Measurements from ENCODE around the gene RTN4. TPM values are rescaled to one million over a fixed set of nuclear protein-coding genes. Genes with fewer than 3 reads are reported as not detected.

The RTN4 gene
- polyA plus RNA-seq, 3 donors = 111 to 163 (median 158) TPM

DNA sequence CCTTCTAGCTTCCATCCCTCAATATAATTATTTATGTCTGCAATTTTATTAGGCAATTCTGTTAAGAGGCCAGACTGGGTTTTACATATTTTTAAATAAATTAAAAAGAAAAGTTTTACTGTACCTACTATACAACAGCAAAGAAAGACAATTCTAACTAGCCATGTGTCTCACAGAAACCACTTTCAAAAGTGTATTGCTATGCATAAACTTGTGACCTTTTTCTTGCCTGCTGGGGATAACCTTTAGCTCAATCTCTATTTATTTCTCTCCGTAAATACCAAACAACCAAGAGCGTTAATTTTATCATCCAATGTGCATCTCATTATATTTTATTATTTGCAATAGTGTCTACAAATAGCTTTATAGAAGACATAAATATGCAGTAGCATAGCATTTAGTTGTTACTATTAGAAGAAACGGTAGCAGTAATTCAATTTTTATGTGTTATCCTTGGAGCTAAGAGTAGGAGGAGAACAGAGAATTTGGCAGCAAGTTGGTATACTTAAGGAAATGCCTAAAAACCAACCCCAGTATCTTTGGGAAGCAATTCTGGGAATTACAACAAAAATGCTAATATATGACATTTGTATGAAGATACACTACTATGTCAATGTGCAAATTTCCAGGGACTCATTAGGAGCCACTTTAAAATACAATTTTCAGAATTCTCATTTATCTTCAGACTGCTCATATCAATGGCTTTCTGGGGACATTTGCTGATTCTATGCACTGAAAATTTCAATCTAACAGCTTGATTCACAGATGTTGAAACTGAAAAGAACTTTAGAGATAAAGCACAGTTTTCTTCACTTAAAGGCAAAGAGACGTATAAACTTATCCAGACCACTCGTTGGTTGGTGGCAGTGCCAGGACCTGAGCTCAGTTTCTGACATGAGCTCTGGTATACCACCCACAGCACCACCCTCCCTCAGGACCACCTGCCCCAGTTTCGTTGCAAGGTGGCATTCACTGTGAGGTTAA lies 23.0 kb upstream of the RTN4 start:
- Histone ChIP-seq H3K4me1 (ENCODE audit: control insufficient read depth in 1 of 2, insufficient read depth in 2 of 2, low read length in 2 of 2) (no peaks in the 10 kb centered on the region), H3K79me2 (ENCODE audit: insufficient read depth, low read length) (no peaks in the 10 kb centered on the region), H3K27me3 (ENCODE audit: control insufficient read depth in 2 of 2, insufficient read depth in 2 of 2, low read length in 2 of 2) (no peaks in the 10 kb centered on the region), H2AFZ (ENCODE audit: insufficient read depth, low read depth, low read length, poor library complexity, severe bottlenecking) (no peak overlapping the region), H3K36me3 (replicated peaks in 1 of 2; ENCODE audit: control insufficient read depth in 1 of 2, insufficient read depth in 2 of 2, low read length in 2 of 2) (no peaks in the 10 kb centered on the region), H3K4me2 (replicated peaks; ENCODE audit: extremely low read depth, low read length, poor library complexity, severe bottlenecking) (no peak overlapping the region), H3K9me3 (replicated peaks in 1 of 2; ENCODE audit: control insufficient read depth in 1 of 2, insufficient read depth in 1 of 2, low read length in 2 of 2) (no peaks in the 10 kb centered on the region), H3K27ac (ENCODE audit: low read depth in 1 of 2, low read length in 2 of 2) (no peak overlapping the region), H3K4me3 (replicated peaks in 1 of 3; ENCODE audit: low read depth in 2 of 3, low read length in 3 of 3) (no peak overlapping the region), H4K20me1 (ENCODE audit: insufficient read depth, low read length) (no peaks in the 10 kb centered on the region), H3K9ac (ENCODE audit: insufficient read depth, low read length, poor library complexity, severe bottlenecking) (no peak overlapping the region)
- Mint-ChIP-seq H3K9me3 (peaks cover 7 to 14% (median 10%) of the 10 kb centered on the region in 7 donors), H3K4me3 (no peak overlapping the region), H3K27ac (no peak overlapping the region), H3K27me3 (ENCODE audit: low read depth in 3 of 3) (no peaks in the 10 kb centered on the region), H3K36me3 (no peaks in the 10 kb centered on the region), H3K4me1 (peaks cover 5% of the 10 kb centered on the region)
- TF ChIP-seq, protein P1, sequence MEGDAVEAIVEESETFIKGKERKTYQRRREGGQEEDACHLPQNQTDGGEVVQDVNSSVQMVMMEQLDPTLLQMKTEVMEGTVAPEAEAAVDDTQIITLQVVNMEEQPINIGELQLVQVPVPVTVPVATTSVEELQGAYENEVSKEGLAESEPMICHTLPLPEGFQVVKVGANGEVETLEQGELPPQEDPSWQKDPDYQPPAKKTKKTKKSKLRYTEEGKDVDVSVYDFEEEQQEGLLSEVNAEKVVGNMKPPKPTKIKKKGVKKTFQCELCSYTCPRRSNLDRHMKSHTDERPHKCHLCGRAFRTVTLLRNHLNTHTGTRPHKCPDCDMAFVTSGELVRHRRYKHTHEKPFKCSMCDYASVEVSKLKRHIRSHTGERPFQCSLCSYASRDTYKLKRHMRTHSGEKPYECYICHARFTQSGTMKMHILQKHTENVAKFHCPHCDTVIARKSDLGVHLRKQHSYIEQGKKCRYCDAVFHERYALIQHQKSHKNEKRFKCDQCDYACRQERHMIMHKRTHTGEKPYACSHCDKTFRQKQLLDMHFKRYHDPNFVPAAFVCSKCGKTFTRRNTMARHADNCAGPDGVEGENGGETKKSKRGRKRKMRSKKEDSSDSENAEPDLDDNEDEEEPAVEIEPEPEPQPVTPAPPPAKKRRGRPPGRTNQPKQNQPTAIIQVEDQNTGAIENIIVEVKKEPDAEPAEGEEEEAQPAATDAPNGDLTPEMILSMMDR (IDR thresholded peaks at IDR 0.05) = no peak
- intact Hi-C loops (cut with micrococcal nuclease) = no loop called here
- 100% methylated on average over 3 of the region's 6 CpGs for WGBS (ENCODE audit: insufficient coverage)
- DNase-seq = no peak

DNA sequence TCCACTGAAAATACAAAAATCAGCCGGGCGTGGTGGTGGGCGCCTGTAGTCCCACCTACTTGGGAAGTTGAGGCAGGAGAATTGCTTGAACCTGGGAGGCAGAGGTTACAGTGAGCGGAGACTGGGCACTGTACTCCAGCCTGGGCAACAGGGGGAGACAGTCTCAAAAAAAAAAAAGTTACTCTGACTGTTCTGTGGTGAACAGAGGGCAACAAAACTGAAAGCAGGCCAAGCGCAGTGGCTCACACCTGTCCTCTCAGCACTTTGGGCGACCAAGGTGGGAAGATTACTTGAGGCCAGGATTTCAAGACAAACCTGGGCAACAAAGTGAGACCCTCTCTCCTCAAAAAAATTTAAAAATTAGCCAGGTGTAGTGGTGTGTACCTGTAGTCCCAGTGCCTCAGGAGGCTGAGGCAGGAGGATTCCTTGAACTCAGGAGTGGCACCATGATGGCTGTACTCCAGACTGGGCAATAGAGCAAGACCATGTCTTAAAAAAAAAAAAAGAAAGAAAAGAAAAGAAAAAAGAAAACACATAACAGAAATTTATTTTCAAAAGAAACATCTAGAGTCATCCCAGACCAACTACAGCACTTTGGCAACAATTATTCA lies 13.6 kb upstream of the RTN4 start:
- Mint-ChIP-seq H3K36me3 (no peaks in the 10 kb centered on the region), H3K27ac (peak overlapping the region in 1 of 7 donors; percentile 52), H3K9me3 (peaks cover 0 to 3% (median 0%) of the 10 kb centered on the region in 7 donors), H3K27me3 (ENCODE audit: low read depth in 3 of 3) (no peaks in the 10 kb centered on the region), H3K4me1 (peaks cover 13% of the 10 kb centered on the region), H3K4me3 (no peak overlapping the region)
- WGBS (ENCODE audit: insufficient coverage) = 97% methylated on average over 6 of the region's 6 CpGs
- Histone ChIP-seq H3K4me2 (replicated peaks; ENCODE audit: extremely low read depth, low read length, poor library complexity, severe bottlenecking) (no peak overlapping the region), H3K27ac (ENCODE audit: low read depth in 1 of 2, low read length in 2 of 2) (no peak overlapping the region), H3K27me3 (ENCODE audit: control insufficient read depth in 2 of 2, insufficient read depth in 2 of 2, low read length in 2 of 2) (no peaks in the 10 kb centered on the region), H3K4me1 (ENCODE audit: control insufficient read depth in 1 of 2, insufficient read depth in 2 of 2, low read length in 2 of 2) (peaks cover 12 to 13% of the 10 kb centered on the region in 2 donors), H3K4me3 (replicated peaks in 1 of 3; ENCODE audit: low read depth in 2 of 3, low read length in 3 of 3) (no peak overlapping the region), H2AFZ (ENCODE audit: insufficient read depth, low read depth, low read length, poor library complexity, severe bottlenecking) (no peak overlapping the region), H3K9me3 (replicated peaks in 1 of 2; ENCODE audit: control insufficient read depth in 1 of 2, insufficient read depth in 1 of 2, low read length in 2 of 2) (no peaks in the 10 kb centered on the region), H4K20me1 (ENCODE audit: insufficient read depth, low read length) (no peaks in the 10 kb centered on the region), H3K36me3 (replicated peaks in 1 of 2; ENCODE audit: control insufficient read depth in 1 of 2, insufficient read depth in 2 of 2, low read length in 2 of 2) (no peaks in the 10 kb centered on the region), H3K79me2 (ENCODE audit: insufficient read depth, low read length) (no peaks in the 10 kb centered on the region), H3K9ac (ENCODE audit: insufficient read depth, low read length, poor library complexity, severe bottlenecking) (no peak overlapping the region)
- intact Hi-C loops (cut with micrococcal nuclease) = loop anchor here in 1 of 2 donors (10.0 kb wide), 1 partner anchor 101 kb away; no protein-coding TSS in a partner anchor
- TF ChIP-seq, protein P1 (IDR thresholded peaks at IDR 0.05) = no peak
- no peak for DNase-seq
